ENCODE results near the gene VKORC1L1. TPM values are rescaled to one million over a fixed set of nuclear protein-coding genes. Genes with fewer than 3 reads are reported as not detected.
"Not testable (repeated sequence)": the region's sequence is repeated elsewhere in the genome, so short reads cannot be mapped to it uniquely, and the experiment has no call there.

The VKORC1L1 gene
- total and polyA plus RNA-seq, 7 donors, result 3.9 to 20.3 (median 15.1) TPM

GRCh38 chr7:65839846-65840245, 33.0 kb upstream of the VKORC1L1 start:
- WGBS, 2 donors, result 93 to 95% methylated on average over 6 of the region's 6 CpGs
- TF ChIP-seq POLR2A (IDR thresholded peaks at IDR 0.05), result no peak
- TF ChIP-seq EP300 (IDR thresholded peaks at IDR 0.05), result no peak
- no peaks in the 10 kb centered on the region for H3K27me3 ChIP-seq
- no peak overlapping the region for H3K4me3 ChIP-seq
- no peak for DNase-seq
- no peaks in the 10 kb centered on the region for H3K9me3 ChIP-seq
- H3K27ac ChIP-seq, result no peak overlapping the region
- intact Hi-C loops (cut with DNase I), result no loop called here
- no peaks in the 10 kb centered on the region for H3K4me1 ChIP-seq
- H3K36me3 ChIP-seq, result no peaks in the 10 kb centered on the region

GRCh38 chr7:65840446-65840845, 32.4 kb upstream of the VKORC1L1 start:
- DNase-seq, result no peak
- H3K9me3 ChIP-seq, result no peaks in the 10 kb centered on the region
- H3K4me3 ChIP-seq, result no peak overlapping the region
- no peaks in the 10 kb centered on the region for H3K36me3 ChIP-seq
- WGBS, 2 donors, result 94 to 96% methylated on average over 4 of the region's 4 CpGs
- no peaks in the 10 kb centered on the region for H3K27me3 ChIP-seq
- no peak overlapping the region for H3K27ac ChIP-seq
- no peaks in the 10 kb centered on the region for H3K4me1 ChIP-seq
- no peak for TF ChIP-seq EP300 (IDR thresholded peaks at IDR 0.05)
- intact Hi-C loops (cut with DNase I), result no loop called here

GRCh38 chr7:65843616-65844015, 29.3 kb upstream of the VKORC1L1 start:
- H3K9me3 ChIP-seq; H3K4me1 ChIP-seq; H3K27me3 ChIP-seq; H3K4me3 ChIP-seq; intact Hi-C loops (cut with DNase I); H3K36me3 ChIP-seq; DNase-seq; H3K27ac ChIP-seq: not testable (repeated sequence)

- intact Hi-C loops (cut with DNase I), result no loop called here
- 38 to 76% methylated on average over 4 of the region's 4 CpGs for WGBS, 2 donors
- no peak for TF ChIP-seq EP300 (IDR thresholded peaks at IDR 0.05)
- TF ChIP-seq CTCF (IDR thresholded peaks at IDR 0.05), result no peak
- no peak overlapping the region for H3K27ac ChIP-seq
- no peak overlapping the region for H3K4me3 ChIP-seq
- DNase-seq, result no peak
- H3K36me3 ChIP-seq, result no peaks in the 10 kb centered on the region
- H3K27me3 ChIP-seq, result no peaks in the 10 kb centered on the region
- H3K4me1 ChIP-seq, result no peaks in the 10 kb centered on the region
- H3K9me3 ChIP-seq, result no peaks in the 10 kb centered on the region
These were observed 26.8 kb upstream of the VKORC1L1 start for GRCh38 chr7:65846008-65846570.

- H3K9me3 ChIP-seq; intact Hi-C loops (cut with DNase I); H3K27ac ChIP-seq; H3K4me1 ChIP-seq; H3K4me3 ChIP-seq; DNase-seq; H3K36me3 ChIP-seq; H3K27me3 ChIP-seq: not testable (repeated sequence)
- WGBS, 2 donors, result 80 to 86% methylated on average over 3 of the region's 3 CpGs
These were observed 19.4 kb upstream of the VKORC1L1 start for GRCh38 chr7:65853426-65853825.

- H3K27ac ChIP-seq; H3K9me3 ChIP-seq; H3K4me1 ChIP-seq; H3K36me3 ChIP-seq; intact Hi-C loops (cut with DNase I); H3K27me3 ChIP-seq; H3K4me3 ChIP-seq; DNase-seq: not testable (repeated sequence)
- 91 to 94% methylated on average over 7 of the region's 7 CpGs for WGBS, 2 donors
These were observed 19.0 kb upstream of the VKORC1L1 start for GRCh38 chr7:65853892-65854291.

GRCh38 chr7:65857321-65857894, 15.5 kb upstream of the VKORC1L1 start:
- H3K27ac ChIP-seq; intact Hi-C loops (cut with DNase I); DNase-seq; H3K36me3 ChIP-seq; H3K9me3 ChIP-seq; H3K27me3 ChIP-seq; H3K4me3 ChIP-seq; H3K4me1 ChIP-seq: not testable (repeated sequence)
- WGBS, 2 donors, result 72 to 74% methylated on average over 3 to 4 of the region's 5 CpGs

GRCh38 chr7:65858660-65859059, 14.2 kb upstream of the VKORC1L1 start:
- H3K4me3 ChIP-seq; H3K4me1 ChIP-seq; H3K9me3 ChIP-seq; H3K27ac ChIP-seq; H3K36me3 ChIP-seq; H3K27me3 ChIP-seq; DNase-seq; intact Hi-C loops (cut with DNase I): not testable (repeated sequence)
- WGBS, 2 donors, result 96 to 97% methylated on average over 4 of the region's 4 CpGs

GRCh38 chr7:65866244-65866643, 6.6 kb upstream of the VKORC1L1 start:
- DNase-seq; H3K36me3 ChIP-seq; H3K27ac ChIP-seq; intact Hi-C loops (cut with DNase I); H3K27me3 ChIP-seq; H3K4me3 ChIP-seq; H3K4me1 ChIP-seq; H3K9me3 ChIP-seq: not testable (repeated sequence)
- WGBS, 2 donors, result 66 to 70% methylated on average over 3 of the region's 3 CpGs

- H3K27me3 ChIP-seq; H3K4me1 ChIP-seq; H3K36me3 ChIP-seq; intact Hi-C loops (cut with DNase I); H3K4me3 ChIP-seq; H3K27ac ChIP-seq; DNase-seq; H3K9me3 ChIP-seq: not testable (repeated sequence)
- 87 to 88% methylated on average over 2 of the region's 2 CpGs for WGBS, 2 donors
These were observed 5.2 kb upstream of the VKORC1L1 start for GRCh38 chr7:65867681-65868080.

- H3K27ac ChIP-seq; H3K9me3 ChIP-seq; H3K4me3 ChIP-seq; DNase-seq; intact Hi-C loops (cut with DNase I); H3K27me3 ChIP-seq; H3K4me1 ChIP-seq; H3K36me3 ChIP-seq: not testable (repeated sequence)
- WGBS, 2 donors, result 67 to 88% methylated on average over 5 of the region's 5 CpGs
These were observed 3.6 kb upstream of the VKORC1L1 start for GRCh38 chr7:65869312-65869711.

- intact Hi-C loops (cut with DNase I), result loop anchor here (5.0 to 10.0 kb wide), 2 partner anchors 113 to 119 kb away; partner anchors contain the start of gene GUSB
- WGBS, 2 donors, result 63 to 77% methylated on average over 2 of the region's 2 CpGs
- H3K4me1 ChIP-seq, H3K27me3 ChIP-seq, H3K36me3 ChIP-seq, H3K9me3 ChIP-seq, DNase-seq, H3K4me3 ChIP-seq: not testable (repeated sequence)
- peak overlapping the region; percentile 10 to 63 (median 29) for H3K27ac ChIP-seq
These were observed 1.4 kb upstream of the VKORC1L1 start for GRCh38 chr7:65871451-65871850.

Measured in sigmoid colon (tissue), 7 donors.